HG02588 (cell line): ENCODE results near the gene SIX6.

Source experiments
- ATAC-seq: cut with Tn5 transposase; IDR thresholded peaks from one replicate; pipeline ENCODE4 v1.9.1; 2021; ENCODE audit warnings: mild to moderate bottlenecking, moderate library complexity; ENCODE audit not compliant: unreplicated experiment

SIX6 gene

DNA sequence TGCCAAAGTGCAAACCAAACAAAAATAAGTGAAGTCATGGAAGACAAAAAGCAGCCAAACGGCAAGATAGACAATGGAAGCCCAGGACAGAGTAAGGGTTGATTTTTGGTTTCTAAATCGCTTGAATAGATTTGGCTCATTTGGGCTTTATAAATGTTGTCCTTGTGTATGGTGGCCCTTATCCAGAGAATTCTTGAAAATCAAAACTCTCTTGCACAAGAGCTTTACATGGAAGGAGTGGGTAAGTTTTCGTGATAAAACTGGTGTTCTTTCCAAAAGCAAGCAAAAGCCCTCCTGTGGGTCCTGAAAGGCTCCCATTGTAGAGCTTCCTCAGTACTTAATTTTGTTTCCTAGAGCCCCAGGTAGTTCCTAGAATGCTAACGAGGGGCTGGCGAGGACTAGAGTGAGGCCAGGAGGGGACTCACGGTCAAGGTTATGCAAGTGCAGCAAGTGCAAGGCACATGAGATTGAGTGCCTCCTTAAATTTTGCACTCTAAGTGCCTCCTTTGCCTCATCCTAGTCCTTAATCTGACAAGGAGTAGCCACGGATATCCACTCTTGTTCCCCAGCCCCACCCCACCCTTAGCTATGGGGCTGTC is 4.1 kb downstream of the SIX6 start:
- ATAC-seq: no peak

DNA sequence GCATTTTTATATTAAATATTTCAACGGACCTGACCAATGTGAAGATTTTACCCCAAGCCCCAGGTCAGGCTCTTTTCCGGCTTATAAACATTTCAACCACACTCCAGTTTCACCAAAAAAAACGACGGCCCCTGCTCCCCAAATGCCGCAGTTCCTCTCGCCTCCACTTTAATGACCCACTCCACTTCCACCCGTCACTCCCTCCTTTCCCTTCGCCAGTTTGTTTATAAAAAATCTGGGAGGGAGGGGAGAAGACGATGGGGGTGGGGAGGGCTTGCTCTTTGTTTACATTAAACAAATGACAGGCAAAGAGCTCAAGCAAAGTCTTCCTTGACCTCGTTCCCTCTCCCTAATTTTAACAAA is 5.4 kb downstream of the SIX6 start:
- ATAC-seq: no peak

DNA sequence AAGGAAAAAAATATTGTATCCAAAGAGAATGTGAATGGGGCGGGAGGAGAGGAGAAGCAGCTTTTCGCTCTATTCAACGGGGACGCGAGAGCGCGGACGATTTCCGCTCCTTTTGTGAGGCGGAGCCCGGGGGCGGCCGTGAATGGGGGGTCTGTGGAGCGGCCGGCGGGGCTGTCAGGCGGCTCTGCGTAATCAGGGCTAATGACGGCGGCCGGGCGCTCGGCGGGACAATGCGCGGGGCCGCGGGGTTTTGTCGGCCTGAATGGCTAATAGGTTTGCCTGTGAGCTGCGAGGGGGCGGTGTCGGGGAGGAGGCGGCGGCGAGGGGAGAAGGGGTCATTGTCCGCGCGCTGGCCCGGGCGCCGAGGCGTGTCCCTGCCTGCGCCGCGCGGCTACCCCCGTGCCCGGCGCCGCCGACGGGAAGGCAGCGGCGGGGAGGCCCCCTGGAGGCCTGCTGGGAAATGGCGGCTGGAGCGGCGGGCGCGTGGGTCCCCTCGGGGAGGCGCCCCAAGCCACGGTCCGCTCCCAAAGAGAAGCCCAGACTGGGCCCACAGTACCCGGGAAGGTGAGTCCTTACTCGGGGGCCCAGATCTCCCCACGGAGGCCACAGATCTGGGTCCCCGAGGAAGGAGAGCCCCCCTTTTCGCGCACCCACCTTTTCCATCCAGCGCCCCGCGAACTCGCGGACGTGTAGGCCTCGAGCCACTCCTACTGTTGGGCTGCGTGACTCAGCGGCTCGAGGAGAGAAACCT is 6.0 kb downstream of the SIX6 start:
- ATAC-seq: peak; percentile 49

DNA sequence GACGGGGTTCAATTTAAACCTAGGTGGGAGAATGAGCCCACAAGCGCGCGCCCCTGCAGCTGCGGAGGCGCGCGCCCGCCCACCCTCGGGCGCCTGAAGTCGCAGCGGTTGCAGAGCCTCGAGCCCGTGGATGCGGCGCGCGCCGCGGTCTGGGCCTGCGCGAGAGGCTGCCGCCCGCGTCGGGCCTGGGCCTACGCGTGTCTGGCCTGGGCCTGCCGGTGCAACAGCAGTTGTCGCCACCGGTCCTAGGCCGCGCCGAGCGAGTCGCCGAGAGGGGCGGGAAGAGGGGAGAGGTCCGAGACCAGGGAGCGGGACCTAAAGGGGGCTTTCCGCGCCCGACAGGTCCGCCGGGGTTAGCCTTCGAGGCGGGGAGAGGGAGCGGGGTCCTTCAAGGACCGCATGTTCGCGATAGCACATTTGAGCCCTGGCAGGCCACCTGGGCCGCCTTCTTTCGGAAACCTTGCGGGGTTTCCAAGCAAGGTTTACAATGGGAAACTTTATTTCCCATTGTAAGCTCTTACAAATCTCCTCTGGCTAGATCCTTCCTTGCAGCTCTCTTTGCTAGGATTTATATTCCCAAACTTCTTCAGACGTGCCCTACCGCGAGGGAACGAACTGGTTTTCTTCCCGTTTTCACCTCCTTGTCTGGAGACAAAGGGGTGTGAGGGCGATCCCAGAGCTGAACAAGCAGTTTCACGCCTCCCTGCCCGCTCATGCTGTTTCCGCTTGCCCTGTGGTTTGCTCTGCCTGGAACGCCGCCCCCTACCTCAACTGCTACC is 6.8 kb downstream of the SIX6 start:
- no peak for ATAC-seq

DNA sequence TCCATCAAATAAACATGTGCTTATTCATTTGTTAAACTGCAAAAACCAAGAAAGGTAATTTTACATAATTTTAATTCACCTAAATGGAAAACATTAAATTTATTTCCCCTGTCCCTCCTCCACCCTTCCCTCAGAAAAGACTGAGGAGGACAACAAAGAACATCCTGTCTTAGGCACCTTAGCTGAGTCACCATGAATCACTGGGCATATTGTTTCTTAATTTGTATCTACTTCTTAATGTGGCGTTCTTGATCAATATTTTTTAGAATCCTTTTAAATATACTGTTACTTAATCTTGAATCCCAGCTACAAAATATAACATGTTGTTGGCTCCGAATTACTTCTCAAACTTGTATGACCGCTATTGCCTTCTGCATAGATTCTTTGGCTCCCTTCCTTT is 23.5 kb downstream of the SIX6 start:
- ATAC-seq: no peak

DNA sequence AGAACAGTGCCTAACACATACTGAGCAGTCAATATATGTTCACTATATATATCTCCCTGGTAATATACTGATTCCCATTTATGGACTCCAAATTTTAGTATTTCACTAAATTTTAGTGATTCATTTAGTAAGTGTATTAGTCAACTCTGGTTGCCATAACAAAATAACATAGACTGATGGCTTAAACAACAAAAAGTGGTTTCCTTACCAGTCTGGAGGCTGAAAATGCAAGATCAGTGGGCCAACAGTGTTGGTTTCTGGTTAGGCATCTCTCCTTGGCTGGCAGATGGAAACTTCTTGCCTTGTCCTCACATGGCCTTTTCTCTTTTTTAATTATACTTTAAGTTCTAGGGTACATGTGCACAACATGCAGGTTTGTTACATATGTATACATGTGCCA is 28.7 kb downstream of the SIX6 start:
- no peak for ATAC-seq

DNA sequence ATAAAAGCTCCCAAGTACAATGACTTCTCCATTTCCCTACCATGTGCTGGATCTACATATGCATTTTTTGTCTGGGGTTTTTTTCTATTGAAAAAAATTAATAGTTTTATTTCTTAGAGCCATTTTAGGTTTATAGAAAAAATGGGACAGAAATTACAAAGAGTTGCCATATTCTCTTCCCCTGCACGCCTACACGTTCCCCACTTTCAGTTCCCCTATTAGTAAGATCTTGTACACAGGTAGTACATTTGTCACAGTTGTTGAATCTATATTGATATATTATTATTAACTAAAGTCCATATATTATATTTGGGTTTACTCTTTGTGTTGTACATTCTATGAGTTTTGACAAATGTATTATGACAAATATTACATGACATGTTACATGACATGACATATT is 35.7 kb downstream of the SIX6 start:
- no peak for ATAC-seq

DNA sequence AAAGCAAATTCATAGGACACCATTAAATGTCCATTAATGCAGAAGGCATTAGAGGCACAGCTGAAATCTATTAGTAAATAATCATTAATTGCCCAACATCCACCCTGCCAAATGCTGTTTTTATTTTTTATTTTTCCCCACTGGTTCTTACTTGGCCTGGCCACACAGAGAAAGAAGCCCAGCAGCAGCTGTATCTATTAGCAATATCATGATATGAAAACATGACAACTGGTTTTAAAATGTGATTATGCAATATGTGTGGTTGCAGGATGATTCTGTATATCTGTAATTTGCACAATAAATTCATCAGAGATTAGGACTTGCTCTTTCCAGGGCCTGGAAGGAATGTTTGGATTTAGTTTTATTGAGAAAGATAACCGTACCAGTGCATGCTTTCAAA is 44.9 kb downstream of the SIX6 start:
- no peak for ATAC-seq

DNA sequence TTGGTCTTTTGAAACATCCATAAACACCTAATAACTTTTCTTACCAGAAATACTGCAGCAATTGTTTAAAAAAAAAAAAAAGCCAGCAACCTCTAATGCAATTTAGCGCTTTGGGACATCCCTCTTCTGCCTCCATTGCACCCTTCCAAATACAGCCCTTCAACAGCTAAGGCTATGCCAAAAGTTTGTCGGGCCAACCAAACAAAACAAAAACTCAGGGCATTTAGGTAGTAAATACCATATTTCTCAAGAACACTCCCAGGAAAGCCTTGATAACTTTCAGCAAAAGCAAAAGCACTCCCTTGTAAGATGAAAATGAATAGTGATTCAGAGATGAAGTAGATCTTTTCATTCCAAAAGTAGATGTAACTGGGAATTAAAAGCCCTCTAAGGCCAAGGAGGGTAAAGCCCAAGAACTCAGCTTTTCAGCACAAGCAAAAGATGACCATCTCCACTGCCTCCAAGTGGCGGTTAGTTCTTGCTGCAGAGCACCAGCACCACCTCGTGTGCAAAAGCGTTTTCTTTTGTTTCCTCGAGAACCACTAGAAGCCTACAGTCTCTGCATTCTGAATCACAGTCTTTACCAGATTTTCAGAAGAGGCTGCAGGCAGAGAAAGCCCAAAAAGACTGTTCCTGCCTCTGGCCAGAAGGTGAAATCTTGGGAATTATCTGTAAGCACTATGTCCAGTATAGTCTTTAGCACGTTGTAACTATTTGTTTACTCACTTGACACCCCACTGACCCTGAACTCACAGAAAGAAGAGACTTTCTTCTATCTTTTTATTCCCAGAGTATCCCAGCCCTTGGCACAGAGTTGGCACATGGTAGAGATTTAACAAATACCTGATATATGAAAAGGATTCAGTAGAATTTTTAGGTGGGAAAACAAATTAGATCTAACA is 53.1 kb downstream of the SIX6 start:
- peak; percentile 66 for ATAC-seq
